GM21717 (cell line): ENCODE data around the gene ARHGEF10L.

Source experiments
- ATAC-seq: cut with Tn5 transposase; IDR thresholded peaks from one replicate; pipeline ENCODE4 v1.9.1; 2021; ENCODE audit warnings: mild to moderate bottlenecking, moderate library complexity; ENCODE audit not compliant: unreplicated experiment

ARHGEF10L gene

DNA sequence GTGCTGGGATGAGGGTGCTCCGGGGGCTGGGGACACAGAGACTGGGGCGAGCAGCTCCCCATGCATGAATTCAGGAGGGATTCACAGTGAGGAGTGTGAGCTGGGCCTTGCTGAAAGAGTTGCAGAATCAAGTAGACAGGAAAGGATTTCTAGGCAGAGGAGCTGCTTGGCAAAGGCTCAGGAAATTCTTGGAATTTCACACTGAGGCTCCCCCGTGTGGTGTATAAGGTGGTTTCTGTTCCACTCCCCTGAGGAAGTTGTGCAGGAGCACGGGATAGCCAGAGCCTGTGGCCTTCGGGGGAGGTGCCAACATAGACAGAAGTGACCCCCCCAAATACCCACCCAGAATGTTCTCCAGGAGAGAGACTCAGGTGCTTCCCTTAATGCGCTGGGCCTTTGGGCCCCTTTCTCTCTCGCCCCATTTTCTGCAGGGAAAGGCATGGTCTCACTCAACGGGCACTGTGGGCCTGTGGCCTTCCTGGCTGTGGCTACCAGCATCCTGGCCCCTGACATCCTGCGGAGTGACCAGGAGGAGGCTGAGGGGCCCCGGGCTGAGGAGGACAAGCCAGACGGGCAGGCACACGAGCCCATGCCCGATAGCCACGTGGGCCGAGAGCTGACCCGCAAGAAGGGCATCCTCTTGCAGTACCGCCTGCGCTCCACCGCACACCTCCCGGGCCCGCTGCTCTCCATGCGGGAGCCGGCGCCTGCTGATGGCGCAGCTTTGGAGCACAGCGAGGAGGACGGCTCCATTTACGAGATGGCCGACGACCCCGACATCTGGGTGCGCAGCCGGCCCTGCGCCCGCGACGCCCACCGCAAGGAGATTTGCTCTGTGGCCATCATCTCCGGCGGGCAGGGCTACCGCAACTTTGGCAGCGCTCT lies 157.2 kb downstream of the ARHGEF10L start:
- ATAC-seq, result no peak

DNA sequence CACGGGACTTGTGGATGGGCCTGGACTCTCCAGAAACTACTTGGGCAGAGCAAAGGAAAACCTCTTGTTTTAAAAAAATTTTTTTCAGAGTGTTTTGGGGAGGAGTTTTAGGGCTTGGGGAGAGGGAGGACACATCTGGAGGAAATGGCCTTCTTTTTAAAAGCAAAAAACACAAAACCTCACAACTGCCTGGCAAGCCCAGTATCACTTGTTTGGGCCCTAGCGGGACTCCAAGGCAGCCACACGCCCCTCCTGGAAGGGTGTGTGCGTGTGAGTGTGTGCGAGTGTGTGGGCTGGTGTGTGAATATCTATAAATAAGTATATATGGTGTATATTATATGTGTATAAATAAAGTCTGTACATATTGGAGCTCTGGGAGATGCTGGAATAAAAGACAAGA lies 158.0 kb downstream of the ARHGEF10L start:
- ATAC-seq, result no peak

DNA sequence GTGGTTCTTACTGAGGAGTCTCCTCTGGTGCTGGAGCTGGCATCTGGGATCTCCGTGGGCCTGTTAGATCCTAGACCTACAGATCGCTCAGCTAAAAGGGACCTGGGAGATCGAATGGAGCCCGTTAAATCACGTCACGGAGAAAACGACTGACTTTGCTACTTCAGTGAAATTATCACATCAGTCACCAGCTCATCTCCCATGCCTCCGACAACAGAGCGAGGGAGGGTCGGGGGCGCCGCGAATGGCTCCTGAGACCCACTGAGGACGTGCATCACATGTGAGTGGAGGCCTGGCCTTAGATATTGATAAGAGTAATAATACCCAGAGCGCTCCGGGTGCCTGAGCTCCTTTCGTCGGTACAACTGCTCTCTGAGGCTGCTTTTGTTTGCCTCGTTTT lies 160.1 kb downstream of the ARHGEF10L start:
- no peak for ATAC-seq

DNA sequence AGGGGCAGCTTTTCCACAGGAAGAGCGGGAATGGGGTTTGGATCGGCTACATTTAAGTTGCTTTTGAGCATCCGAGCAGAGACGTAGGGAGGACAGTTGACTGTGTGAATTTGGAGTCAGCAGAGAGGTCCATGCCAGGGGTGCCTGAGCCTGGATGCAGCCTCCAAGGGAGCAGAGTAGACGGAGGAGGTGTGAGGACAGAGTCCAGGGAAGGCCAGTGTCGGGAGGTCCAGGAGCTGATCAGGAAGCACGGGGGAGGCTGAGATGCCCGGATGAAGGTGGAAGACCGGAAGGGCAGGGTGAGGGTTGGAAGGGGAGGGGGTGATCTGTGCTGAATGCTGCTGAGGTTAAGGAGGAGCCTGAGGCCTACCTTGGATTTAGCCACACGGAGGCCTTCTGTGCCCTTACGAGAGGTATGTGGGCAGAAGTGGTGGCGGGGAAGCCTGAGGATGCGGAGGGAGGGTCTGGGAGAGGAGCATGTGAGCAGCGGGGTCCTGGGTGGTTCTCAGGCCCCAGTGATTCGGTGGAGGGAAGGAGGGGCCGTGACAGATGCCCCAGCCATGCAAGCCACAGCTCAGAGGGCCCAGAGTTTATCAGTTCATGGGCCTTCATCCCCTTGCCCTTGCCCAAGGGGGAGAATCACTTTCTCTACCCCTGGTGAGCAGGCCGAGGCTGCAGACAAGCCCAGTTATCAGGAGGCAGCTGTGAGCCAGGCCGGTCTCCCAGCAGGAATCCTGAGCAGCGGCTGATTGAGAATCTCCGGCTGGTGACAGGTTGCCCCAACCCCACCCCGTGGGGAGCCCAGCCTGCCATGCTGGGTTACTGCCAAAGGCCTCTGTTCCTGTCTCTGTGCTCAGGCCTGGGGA lies 161.7 kb downstream of the ARHGEF10L start:
- no peak for ATAC-seq

DNA sequence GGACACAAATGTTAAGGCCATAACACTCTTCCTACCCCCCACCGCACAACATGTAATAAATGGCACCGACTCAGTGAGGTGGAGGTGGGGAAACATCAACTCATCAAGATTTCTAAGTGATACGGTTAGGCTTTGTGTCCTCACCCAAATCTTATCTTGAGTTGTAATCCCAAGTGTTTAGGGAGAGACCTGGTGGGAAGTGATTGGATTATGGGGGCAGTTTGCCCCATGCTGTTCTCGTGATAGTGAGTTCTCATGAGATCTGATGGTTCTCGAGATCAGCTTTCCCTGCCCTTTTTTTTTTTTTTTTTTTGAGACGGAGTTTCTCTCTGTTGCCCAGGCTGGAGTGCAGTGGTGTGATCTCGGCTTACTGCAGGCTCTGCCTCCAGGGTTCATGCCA lies 164.7 kb downstream of the ARHGEF10L start:
- ATAC-seq, result no peak

DNA sequence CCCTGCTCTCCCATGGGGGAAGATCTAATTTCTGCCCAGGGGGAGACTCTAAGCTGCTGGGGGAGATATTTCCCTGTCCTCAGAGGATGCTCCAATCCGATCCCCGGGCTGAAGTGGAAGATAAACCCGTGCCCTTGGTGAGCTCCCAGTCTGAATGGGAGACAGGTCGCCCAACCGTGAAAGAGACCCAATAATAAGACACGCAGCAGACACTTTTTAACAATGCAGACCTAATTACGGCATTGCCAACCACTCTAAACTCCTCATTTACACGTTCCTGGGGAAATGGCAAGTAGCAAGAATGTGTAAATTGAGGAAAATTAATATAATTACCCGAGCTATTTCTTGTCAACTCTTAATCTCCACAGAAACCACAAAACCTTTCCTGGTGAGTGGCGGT lies 166.9 kb downstream of the ARHGEF10L start:
- ATAC-seq, result no peak

DNA sequence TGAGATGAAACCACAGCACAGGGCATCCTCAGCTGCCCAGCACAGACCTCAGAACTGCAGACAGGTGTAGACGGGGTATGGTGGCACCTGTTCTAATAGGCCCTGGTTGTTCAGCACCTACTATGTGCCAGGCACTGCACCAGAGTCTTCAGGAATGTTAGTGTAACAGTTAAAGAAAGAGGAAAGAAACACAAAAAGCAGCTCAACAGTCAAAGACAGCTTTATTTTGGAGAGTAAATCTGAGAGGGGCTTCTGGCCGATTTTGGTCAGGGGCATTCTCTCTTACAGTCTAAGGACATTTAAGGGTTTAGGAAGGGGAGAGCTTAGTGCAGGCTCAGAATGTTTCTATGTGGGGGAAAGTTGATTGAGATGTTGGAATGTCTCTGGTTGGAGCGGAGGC lies 170.5 kb downstream of the ARHGEF10L start:
- no peak for ATAC-seq

DNA sequence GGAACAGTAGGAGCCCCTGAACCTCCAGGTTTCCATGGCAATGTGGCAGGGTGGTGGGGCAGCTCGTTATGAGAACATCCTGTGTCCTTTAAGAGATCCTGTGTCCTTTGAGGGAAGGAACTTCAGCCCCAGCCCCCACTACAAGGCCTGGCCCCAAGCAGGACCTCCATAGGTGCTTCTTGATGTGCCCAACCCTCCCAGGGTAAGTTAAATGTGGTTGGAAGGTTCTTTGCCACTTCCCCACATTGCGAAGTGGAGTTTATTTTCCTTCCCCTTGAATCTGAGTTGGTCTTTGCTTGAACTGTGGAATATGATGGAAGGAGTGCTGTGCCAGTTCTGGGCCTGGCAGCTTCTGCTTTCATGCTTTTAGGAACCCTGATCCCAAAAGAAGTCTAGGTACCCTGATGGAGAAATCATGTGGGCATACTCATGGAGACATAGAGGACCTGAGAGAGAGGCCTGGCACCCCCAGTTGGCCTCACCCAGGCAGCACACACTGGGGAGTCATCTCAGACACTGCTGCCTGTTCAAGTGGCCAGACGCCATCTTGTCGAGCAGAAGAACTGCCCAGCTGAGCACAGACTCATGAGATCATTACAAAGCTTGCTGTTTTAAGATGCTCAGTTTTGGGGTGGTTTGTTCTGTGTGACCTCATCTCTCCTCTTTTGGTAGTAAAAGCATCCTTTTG lies 171.5 kb downstream of the ARHGEF10L start:
- ATAC-seq, result no peak

DNA sequence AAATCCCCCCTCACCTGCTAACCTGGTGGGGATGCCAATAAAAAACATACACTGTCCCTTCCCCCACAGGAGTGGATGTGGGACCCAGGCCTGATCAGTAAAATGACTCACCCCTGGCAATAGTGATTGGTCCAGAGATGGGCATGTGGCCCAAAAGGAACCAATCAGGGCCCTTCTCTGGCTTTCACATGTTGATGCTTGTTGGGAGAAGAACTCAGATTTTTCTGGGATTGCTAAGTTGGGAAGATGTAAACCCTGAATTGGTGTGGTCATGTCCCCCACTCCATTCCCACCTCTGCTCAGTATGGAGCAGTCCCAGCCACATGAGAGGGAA lies 172.0 kb downstream of the ARHGEF10L start:
- ATAC-seq, result no peak

DNA sequence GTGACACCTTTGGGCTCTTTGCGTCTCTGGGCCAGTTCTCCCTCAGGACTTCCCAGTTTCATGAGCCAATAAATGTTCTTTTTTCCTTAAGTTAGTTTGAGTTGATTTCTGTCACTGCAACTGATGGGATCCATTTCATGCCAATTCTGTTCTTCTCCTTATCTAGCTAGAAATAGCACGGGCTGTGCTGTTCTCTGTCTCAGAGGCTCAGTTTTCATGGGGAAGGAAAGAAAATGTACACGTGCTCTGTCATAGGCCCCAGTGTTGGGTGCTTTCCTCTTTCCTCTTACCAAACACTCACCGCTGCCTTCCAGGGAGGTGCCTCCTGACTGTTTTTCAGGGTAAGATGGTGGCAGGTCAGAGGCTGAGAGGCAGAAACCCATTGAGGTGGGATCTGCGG lies 172.4 kb downstream of the ARHGEF10L start:
- ATAC-seq, result no peak

DNA sequence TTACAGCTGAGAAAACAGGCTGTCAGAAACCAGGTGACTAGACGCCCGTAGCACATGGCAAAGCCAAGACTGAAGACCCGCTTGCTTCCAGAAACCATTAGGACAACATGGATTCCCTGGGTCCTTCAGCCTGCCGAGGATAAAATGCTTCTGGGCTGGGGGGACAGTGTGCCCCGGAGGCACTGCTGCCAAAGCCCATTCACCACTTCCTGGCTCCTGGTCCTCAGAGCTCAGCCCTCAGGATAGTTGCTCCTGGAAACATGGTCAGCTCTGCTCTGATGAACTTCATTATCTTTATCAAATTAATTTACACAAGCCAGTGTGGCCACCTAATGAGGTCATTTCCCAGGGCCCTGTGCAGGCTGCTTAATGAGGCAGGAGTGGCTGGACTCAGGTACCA lies 174.5 kb downstream of the ARHGEF10L start:
- ATAC-seq, result no peak

DNA sequence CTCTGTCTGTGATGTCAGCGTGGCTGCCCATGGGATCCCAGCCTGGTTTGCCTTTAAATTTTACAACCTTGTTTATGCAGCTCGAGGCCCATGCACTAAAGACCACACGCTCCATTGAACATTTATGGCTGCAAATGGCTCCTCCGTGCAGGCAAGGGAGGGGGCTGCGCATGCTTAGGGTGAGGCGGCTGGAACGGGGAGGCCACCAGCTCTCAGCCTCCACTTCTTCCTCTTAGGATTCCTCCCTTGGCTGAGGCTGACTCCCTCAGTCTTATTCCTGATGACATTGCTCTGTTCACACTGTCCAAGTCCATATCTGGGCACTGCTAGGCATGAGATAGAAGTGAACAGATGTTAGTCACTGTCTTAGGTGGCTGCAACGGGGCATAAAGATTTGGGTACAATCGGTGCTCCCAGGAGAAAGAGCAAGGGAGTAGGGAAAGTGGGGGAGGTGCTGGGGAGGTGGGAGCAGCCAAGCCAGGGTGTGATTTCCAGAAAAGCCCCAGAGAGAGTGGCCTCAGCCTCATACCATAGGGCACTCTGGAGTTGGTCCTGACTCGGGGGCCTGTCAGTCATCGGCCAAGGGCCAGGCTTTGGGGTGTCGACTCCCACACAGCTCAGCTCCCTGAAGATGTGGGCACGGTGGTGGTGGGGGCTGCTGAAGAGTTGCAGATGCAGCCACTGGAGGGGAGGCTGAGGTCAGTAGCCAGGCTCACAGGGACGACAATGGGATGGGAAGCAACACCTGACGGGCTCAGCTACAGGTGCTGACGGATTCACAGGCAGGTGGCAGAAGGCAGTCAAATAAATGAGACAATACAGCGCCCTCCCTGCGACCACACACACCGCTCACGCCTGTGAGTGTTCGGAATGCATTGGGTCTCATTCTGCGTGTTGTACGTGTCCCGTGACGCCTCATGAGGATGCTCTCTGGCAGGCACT lies 178.4 kb downstream of the ARHGEF10L start:
- ATAC-seq, result no peak

DNA sequence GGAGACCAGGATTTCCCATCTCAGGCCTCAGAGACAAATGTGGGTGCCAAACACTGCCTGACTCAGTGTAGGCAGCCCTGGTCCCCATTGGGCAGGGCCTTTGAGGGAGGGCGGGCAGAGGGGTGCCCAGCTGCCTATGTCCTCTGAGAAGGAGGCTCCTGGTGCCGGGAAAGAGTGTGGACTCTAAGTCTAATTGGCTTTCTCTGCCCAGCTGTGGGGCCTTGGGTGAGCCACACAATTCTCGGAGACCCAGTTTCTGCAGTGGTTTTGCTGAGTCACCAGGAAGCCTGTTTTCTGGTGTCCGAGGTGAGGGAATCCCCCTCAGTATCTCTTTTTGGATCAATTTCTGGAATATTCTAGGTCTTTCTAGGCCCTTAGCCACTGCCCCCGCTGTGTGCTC lies 180.4 kb downstream of the ARHGEF10L start:
- no peak for ATAC-seq

DNA sequence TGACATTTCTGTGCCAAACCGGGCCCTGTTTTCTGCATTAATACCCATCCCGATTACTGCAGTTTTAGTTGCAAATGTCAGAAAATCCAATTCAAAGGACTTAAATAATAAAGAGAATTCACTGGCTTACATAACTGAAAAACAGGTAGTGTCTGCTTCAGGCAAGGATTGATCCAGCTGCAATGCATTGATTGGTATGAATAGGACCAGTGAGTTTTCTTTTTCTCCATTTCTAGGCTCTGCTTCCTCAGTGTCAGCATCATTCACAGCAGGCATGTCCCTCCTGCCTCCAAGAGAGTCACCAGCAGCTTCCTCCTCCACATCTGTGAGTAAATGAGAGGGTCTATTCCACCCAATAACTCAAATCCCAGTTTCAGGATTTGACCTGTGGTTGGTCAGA lies 181.9 kb downstream of the ARHGEF10L start:
- no peak for ATAC-seq

DNA sequence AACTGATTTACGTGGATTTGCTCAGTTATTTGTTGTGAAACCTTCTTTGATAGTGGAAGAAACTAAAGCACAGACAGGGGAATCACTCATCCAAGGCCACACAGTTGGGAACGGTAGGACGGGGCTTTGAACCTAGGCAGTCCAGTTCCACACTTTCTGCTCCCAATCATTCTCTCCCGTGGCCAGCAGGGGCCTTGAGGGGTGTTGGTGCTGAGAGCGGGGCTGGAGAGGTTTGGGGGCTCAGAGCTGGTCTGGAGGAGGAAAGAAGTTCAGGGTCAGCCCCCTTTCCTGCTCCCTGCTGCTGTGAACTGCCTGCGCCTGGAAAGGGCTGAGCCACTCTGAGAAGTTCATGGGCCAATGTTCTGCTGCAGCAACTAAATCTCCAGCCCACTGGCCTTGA lies 184.2 kb downstream of the ARHGEF10L start:
- no peak for ATAC-seq

DNA sequence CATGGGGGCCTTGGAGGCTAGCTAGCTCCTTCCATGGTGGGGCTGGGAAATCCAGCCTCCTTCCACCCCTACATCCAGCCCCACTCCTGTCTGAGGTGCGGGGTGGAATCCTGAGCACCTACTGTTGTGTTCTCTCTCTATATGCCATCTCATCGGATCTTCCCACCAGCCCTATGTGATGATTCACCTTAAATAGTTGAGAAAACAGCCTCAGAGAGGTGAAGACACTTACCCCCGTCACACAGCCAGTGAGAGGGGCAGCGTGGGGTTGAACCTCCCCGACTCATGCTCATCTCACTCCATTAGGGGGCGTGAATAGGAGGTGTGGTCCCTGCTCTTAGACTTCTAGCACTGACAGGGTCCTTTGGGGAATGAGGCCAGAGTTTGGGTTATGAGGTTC lies 184.7 kb downstream of the ARHGEF10L start:
- no peak for ATAC-seq

DNA sequence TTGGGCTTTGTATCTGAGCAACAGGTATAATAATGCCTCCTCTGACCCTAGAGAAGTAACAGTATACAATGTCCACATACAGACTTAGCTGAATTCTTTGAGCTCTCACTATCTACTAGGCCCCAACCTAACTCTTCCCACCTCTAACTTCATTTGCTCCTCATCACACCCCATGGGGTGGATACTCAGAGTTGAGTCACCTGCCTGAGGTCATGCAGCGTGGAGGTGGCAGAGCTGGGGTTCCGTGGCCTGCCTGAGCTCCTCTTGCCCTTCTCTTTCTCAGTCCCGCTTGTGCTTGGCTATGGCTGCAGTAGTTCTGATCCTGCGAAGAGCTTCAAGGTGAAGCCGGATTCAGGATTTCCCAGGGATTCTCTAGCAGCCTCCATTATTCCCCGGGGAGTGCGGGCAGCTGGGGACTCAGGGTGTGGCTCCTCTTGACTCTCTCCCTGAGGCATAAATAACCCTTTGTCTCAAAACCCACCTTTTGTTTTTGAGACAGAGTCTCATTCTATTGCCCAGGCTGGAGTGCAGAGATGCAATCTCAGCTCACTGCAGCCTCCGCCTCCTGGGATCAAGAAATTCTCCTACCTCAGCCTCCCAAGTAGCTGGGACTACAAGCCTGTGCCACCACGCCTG lies 185.7 kb downstream of the ARHGEF10L start:
- no peak for ATAC-seq

DNA sequence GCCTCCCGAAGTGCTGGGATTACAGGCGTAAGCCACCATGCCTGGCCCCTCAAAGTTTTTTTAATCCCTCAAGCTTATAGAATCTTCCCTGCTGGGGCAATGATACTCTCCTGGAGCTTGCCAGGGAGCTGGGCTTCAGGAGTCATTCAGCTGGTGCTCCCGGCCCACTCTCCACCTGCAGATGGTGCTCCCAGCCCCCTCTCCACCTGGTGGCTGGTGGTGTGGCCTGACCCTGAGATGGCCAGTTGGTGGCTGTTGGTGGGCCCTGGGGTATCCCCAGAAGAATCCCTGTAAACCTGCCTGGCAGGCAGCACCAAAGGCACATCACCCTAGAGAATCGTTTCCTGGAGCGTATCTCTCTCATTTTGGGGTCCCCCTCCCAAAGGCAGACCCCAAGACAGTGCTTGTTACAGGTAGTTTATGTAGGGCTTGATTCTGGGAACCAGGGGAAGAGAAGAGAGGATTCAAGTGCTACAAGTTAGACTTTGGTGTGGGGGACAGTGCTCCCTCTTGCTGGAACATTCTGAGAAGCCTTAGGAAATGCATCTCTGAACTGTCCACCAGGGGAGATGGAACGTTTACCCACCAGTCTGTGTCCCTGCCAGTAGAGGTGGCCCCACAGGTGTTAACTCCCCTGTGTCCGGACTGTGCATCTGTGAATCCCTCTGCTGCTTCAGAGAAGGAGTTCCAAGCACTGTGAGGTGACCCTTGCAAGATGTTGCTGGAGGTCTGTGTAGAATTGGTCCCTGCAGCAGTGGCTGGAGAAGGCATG lies 186.5 kb downstream of the ARHGEF10L start:
- no peak for ATAC-seq

DNA sequence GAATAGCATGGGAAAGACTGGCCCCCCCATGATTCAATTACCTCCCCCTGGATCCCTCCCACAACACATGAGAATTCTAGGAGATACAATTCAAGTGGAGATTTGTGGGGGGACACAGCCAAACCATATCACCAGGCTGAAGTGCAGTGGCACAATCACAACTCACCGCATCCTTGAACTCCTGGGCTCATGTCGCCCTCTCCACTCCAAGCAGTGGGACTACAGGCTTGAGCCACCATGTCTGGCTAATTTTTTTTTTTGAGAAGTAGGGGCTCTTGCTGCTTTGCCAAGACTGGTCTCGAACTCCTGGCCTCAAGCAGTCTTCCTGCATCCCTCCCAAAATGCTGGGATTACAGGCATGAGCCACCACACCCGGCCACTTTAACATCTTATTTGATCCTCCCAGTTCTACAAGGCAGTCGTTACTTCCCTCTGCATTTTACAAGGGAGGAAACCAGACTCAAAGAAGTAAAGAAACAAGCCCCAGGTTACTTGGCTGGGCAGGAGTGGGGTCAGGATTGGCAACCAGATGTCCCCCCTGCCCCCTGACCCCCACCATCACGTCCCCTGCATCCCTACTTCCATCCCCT lies 188.7 kb downstream of the ARHGEF10L start:
- ATAC-seq, result no peak
